GM19395 (cell line): ENCODE measurements around the gene SIGLEC10.
"Not testable (repeated sequence)": the region's sequence is repeated elsewhere in the genome, so short reads cannot be mapped to it uniquely, and the experiment has no call there.

Source experiments
- ATAC-seq: cut with Tn5 transposase; IDR thresholded peaks from one replicate; pipeline ENCODE4 v1.9.1; 2021; ENCODE audit warnings: mild to moderate bottlenecking, moderate library complexity; ENCODE audit not compliant: unreplicated experiment

Gene SIGLEC10

DNA sequence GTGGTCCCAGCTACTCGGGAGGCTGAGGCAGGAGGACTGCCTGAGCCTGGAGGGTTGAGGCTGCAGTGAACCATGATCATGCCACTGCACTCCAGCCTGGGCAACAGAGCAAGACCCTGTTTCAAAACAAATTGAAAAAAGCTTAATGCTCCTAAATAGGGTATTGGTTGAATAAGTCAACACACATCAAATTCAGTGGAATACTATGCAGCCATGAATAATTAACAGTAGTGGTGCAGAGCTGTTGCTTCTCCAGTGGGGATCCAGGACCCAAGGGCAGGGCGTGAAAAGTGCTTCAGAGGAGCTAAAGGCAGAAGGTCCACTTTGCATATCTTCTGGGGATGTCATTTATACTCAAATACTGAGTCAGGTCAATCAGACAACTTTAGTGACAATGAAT lies 22.6 kb upstream of the SIGLEC10 start:
- no peak for ATAC-seq

DNA sequence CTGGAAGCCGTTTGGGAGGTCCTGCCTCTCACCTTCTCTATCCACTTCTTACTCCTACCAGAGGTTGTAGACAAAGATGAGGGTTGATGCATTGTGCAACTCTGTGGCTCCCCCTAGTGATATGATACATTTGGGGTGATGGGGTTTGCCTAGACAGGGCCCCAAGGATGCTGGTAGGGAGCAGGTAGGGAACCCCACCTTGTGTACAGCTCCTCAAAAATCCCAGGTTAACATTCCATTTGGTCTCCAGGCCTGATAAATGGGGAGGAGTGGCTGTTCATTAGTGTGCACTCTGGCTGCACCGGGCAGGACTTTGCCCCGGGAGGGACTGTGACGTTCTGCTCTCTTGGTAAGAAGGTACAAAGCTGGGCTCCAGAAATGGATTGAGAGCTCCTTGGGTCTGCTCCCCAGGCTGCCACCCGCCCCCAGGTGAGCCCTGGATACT lies 21.6 kb upstream of the SIGLEC10 start:
- ATAC-seq = no peak

DNA sequence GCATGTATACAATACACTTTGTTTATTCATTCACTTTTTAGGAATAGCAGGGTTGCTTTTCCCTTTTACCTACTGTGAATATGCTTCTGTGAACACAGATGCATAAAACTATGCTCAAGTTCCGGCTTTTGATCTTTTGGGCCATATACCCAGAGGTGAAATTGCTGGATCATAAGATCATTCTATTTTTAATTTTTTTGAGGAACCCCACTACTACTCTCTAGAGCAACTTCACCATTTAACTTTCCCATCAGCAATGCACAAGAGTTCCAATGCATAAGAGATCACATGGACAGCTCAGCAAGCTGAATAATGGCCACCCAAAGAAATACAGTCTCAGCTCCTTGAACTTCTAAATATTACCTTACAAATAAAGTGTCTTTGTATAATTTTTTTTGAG lies 17.0 kb upstream of the SIGLEC10 start:
- ATAC-seq = no peak

DNA sequence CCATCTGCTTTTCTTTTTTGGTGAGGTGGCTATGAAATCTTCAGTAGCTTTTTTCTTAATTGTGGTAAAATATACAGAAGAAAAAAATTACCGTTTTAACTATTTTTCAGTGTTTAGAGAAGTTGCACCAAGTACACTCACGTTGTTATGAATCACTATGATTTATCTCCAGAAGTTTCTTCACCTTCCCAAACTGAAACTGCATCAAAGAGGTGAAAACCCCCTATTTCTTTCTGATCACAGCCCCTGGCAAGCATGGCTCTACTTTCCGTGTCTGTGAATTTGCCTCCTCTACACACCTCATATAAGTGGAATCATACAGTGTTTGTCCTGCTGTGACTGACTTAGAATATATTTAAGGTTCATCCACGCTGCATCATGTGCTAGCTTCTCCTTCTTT lies 15.6 kb upstream of the SIGLEC10 start:
- no peak for ATAC-seq

DNA sequence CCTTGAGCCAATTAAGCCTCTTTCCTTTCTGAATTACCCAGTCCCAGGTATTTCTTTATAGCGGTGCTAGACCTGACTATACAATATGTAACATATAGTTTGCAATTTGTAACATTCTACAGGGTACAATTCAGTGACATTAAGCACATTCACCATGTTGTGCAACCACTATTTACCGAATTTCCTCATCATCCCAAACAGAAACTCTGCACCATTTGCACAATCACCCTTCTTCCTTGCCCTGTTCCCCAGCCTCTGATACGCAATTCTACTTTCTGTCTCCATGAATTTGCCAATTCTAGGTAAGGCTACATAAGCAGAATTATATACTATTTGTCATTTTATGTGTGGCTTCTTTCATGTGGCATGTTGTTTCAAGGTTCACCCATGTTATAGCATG lies 13.7 kb upstream of the SIGLEC10 start:
- no peak for ATAC-seq

DNA sequence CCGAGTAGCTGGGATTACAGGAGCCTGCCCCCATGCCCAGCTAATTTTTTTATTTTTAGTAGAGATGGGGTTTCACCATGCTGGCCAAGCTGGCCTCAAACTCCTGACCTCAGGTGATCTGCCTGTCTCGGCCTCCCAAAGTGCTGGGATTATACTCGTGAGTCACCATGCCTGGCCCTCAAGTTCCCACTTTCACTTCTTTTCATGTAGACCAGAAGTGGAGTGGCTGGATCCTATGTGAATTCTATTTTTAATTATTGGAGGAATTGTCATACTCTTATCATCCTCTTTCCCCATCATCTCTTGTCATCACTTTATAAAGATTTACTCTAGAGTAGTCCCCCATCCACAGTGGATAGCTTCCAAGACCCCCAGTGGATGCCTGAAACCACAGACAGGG lies 12.8 kb upstream of the SIGLEC10 start:
- no peak for ATAC-seq

DNA sequence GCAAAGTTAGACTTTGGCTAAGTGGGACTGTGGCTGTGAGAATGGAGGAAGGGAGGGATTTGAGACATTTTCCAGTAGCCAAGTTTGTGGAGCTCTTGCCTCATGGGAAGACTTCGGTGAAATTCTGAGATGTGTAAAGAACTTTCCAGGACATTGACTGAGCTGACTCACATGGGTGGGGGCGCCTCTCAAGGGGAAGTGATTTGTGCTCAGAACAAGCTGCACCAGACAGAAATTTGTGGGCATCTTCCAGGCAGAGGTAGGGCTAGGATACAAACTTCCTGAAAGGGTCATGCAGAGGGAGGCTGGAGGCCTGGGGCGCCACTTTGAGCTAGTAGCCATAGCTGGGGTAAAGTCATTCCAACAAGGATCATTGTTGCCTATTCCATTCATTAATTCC lies 9.8 kb upstream of the SIGLEC10 start:
- ATAC-seq = no peak

DNA sequence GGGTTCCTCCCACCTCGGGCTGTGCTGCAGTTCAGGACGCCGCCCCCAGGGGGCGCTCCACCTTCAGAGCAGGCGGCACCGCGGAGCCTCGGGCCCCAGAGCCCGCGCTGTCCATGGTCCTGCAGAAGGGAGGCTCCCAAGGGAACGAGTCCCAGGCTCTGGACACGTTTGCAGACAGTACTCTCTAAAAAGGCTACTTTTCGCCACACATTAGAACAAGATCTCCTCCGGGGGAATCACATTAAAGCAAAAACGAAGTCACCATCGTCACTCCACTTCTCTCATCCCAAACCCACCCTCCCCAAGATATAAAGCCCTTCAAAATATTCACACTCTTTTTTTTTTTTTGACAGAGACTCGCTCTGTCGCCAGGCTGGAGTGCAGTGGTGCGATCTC lies 4.6 kb upstream of the SIGLEC10 start:
- ATAC-seq = no peak

DNA sequence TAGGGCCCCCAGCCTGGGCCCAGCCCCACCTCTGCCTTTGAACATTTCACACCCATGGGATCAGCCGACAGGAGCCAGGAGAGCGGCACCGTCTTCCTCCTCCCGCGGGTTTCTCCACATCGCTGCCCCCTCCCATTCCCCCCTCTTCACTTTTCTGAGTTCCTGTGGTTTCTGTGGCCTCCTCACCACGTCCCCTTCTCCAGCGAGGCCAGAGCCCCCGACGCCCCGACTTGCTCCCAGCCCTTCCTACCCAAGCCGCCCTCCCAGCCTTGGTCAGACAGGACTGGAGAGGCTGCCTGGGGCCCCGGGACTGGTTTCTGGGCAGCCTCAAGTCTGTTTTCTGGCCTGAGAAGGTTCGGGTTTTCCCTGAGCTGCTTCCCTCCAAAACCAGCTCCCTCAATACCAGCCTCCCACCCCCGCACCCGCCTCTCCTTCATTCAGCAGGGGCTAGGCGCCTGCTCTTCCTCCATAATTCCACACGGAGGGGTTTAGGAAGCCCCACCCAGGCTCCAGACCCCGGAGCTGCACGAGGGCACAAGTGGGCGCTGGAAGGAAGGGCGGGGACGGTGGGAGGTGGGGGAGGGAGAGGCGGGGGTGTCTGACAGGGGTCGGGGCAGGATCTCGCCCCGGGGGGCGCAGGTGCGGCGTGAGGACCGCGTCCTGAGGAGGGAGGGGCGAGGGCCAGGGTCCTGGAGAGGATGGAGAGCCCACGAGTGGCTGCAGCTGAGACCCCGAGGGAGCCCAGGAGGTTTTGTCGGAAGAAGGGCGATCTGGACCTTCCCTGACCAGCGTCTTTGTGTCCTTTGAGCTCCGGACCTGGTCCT lies 4.0 kb upstream of the SIGLEC10 start:
- no peak for ATAC-seq

DNA sequence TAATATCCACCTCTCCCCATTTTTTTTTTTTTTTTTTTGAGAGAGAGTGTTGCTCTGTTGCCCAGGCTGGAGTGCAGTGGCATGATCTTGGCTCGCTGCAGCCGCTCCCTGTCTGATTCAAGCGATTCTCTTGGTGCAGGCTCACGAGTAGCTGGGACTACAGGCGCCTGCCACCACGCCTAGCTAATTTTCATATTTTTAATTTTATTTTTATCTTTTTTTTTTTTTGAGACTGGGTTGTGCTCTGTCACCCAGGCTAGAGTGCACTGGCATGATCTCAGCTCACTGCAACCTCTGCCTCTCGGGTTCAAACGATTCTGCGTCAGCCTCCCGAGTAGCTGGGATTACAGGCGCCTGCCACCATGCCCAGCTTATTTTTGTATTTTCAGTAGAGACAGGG lies 3.1 kb upstream of the SIGLEC10 start:
- not testable (repeated sequence) for ATAC-seq

DNA sequence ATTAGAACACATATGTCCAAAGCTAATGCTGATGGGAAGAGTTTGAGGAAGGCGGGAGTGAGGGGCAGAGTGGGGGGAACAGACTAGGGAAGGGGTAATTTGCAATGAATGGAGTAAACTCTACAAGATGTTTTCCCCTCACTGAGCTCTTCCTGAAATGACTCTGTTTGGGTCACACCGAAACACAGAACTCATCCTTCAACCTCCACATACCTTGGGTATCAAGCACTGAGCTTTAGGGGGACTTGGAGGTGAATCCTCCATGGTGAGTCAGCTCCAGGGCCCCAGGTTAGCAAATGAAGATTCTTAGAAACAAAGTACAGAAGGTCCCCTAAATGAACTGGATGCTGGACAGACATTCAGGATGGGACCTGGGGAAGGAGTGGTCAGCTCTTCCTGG lies 1.3 kb upstream of the SIGLEC10 start:
- no peak for ATAC-seq

DNA sequence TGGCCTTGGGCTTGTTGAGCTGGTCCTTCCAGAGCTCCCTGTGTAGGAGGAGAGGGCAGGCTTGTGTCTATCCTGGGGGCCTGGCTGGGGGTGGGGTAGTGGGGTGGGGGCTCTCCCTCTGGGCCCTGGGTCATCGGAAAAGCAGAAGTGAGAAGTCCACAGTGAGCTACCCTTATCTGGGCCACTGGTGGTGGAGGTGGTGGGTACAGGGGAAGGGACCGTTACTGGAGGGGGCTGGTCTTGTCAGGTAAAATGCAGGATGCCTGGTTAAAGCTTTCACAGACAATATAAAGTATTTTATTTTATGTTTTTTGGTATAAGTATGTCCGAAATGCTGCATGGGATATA lies 342 bp upstream of the SIGLEC10 start:
- ATAC-seq = peak; percentile 47

DNA sequence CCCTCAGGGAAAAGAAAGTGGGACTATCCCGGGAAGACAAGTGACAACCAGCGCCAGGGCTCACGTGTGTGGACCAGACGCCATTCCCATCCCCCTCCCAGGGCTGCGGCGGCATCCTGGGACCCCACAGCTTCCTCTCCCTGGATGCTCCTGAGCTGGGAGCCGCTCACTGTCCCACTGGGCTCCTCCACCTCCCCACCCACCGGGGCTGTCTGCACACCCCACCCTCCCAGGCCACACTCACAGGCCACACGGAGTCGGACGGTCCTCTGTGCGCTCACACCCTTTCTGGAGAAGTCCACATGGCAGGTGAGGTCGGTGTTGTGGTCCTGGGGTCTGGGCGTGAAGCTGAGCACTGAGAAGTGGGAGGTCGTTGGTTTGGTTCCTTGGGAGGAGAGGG lies 1.0 kb downstream of the SIGLEC10 start:
- not testable (repeated sequence) for ATAC-seq

DNA sequence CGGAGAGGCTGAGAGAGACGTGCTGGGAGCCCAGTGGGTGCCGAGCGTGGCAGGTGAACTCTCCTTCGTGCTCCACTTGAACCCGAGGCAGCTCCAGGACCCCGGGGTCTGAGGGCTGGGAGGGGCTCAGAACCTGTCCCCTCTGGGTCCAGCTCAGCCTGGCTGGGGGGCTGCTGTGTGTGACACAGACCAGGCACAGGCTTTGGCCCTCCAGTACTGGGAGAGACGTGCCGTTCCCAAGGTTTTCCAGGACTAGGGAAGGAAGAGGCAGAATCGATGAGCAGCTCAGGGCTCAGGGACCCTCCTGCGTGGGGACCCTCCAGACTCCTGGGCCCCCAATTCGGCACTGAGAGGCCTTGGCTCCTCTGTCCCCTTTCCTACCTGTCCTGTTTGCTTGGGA lies 2.3 kb downstream of the SIGLEC10 start:
- ATAC-seq = no peak

DNA sequence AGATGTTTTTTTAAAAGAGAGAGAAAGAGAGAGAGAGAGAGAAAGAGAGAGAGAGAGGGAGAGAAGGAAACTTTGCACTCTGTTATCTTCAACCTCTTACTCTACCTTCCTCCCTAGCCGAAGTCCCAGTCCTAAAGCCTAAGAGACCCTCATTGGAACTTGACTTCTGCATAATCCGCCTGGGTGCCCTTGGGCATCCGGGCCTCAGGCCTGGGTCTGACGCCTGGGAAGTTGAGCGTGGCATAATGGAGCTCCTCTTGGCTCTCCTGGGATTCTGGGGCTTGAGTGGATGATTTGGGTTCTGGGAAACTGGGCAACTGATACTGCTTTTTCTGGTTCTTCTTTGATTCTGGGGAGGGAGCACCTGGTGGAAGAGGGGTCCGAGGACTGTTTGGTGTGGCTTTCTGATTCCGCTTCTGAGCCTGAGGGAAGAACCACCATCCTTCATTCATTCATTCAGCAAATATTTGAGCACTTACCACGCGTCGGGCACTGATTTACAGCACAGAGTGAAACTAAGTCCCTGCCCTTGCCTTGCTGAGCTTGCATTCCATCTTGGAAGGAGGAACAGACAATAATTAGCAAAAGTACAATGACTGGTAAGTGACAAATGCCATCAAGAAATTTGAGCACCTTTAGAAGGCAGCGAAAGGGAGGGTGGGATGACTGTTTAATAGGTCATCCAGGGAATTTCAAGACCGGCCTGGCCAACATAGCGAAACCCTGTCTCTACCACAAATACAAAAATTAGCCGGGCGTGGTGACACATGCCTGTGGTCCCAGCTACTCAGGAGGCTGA lies 6.3 kb downstream of the SIGLEC10 start:
- no peak for ATAC-seq

DNA sequence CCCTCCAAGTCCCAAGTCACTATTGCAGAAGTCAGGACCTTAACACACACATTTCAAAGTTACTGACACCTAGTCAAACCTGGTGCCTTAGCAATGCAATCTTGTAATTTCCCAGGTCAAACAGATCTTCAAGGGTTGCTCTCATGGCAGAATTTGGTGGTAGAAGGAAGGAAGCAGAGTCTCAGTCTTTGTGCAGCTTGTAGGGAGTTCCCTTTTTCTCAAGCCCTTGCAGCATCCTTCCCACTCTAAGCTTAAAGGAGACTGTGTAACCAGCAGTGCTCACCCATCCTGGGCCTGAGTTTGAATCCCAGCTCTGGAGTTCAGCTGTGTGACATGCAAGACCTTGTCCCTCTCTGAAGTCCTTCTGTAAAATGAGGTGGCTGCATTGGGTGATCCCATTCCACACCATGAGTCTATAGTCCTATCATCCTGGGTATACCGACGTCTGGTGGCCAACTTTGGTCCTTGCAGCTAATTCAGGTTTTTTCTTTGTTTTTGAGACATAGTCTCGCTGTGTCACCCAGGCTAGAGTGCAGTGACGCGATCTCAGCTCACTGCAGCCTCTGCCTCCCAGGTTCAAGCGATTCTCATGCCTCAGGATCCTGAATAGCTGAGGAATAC lies 9.8 kb downstream of the SIGLEC10 start:
- no peak for ATAC-seq

DNA sequence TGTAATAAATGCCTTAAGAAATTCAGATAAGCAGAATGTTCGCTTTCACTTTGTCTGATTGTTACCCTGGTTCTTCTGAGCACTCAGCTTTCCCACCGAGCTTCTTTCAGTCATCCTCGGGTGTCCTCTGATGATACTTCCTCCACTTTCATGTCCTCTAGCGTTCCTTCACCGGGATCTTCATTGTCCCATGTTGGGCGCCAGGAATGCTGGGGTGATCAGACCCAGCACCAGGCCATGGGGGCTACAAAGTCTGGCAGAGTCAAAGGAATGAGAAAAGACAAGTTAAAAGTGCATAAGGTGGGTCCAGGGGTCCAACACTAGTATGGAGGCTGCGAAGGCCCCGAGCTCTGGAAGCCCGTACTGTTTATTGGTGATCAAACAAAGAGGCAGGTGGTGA lies 15.3 kb downstream of the SIGLEC10 start:
- no peak for ATAC-seq

DNA sequence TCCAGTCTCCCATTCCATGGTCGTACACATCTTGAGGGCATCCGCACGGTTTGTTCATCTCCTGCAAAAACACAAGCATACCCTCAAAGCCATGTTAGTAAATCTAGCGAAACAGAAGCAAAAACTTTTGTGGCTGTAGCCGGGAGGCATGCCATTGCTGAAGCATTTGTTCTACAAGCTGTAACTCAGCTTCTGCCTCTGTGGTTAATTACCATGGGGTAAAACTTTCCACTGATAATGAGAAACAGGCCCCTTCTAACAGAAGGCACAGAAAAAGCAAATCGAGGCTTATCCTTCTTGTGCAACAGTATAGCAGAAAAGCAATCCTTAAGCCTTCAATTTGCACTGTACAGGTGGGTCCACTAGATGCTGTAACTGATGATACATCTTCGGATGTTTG lies 17.5 kb downstream of the SIGLEC10 start:
- ATAC-seq = not testable (repeated sequence)

DNA sequence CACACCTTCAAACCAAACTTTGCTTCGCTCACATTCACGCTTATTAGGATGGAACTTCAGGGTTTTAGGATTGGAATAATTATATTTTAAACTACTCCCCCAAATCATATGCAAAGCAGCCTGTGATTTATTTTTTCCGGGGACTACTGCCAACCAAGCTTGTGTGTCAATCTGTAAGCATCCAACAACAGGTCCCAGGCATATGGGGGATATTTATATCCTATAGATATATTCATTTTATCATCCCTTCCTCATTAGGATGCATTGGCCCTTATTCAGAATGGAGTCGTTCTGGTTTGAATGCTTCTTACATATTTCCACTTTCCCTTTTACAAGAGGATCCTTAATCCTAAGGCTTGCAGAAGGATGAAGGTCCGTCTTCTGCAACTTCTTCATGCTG lies 18.2 kb downstream of the SIGLEC10 start:
- no peak for ATAC-seq

DNA sequence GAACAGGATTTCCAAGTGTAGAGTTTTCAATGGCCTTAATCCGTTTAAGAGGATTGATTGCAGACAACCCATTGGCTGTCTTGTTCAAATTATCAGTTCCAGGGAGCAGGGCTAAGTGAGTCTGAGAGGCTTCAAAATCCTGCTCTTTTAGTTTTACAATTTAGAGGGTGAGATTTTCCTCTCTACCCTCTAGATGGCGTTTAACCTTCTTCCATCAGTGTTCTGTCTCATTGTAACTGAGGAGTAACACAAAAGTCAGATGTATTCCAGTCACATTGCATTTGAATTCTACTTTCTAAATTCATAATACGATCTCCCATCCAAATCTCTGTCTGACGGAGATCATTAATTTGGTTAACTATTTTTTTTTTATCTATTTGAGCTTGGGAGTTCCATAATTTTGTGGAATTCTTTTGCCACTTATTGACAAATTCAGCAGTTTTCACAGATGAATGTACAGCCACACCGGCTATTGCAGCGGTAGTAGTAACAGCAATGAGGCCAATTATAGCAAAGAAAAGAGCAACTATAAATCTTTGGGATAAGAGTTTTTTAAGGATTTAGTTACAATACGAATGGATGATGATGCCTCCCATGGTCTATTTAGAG lies 19.2 kb downstream of the SIGLEC10 start:
- ATAC-seq = no peak

DNA sequence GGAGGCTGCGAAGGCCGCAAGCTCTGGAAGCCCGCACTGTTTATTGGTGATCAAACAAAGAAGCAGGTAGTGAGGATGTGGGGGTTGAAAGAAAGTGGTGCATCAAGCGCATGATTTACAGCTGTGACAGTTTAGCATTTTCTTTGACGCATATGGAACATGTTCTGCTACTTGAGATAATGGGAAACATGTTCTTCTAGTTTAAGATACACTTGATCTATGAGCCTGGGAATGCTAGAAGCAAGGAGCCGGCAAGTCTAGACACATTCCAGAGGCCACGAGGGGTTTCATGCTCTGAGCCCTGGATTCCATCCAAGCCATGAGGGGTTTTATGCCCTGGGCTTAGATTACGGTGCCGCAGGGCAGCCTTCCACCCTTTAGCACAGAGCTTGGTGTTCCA lies 20.0 kb downstream of the SIGLEC10 start:
- ATAC-seq = not testable (repeated sequence)
